Left ventricle myocardium inferior (tissue), 1 donor: Measurements from ENCODE around the gene PALB2. TPM values are rescaled to one million over a fixed set of nuclear protein-coding genes. Genes with fewer than 3 reads are reported as not detected.

ENCODE experiments used
- DNase-seq: peaks from one replicate; pipeline ENCODE4 v3.0.0-alpha.2; 2020
- H3K27ac ChIP-seq: fragments of 200-600 bp; replicated peaks from 2 replicates; pipeline ENCODE4 v1.8.0; 2021
- H3K27me3 ChIP-seq: fragments of 200-600 bp; 2 replicates; pipeline ENCODE4 v1.8.0; 2021; ENCODE audit warnings: low read depth
- H3K36me3 ChIP-seq: fragments of 200-600 bp; 2 replicates; pipeline ENCODE4 v1.8.0; 2021
- H3K4me1 ChIP-seq: fragments of 200-600 bp; 2 replicates; pipeline ENCODE4 v1.8.0; 2021
- H3K4me3 ChIP-seq: fragments of 200-600 bp; 2 replicates; pipeline ENCODE4 v1.8.0; 2021; ENCODE audit warnings: mild to moderate bottlenecking, moderate library complexity
- H3K9me3 ChIP-seq: fragments of 200-600 bp; replicated peaks from 2 replicates; pipeline ENCODE4 v1.8.0; 2021
- CTCF ChIP-seq: fragments of 200-600 bp; IDR thresholded peaks from 2 replicates; pipeline ENCODE4 v1.8.0; 2021; ENCODE audit warnings: antibody characterized with exemption, mild to moderate bottlenecking, borderline replicate concordance
- intact Hi-C: fragments of 100-400 bp; cut with micrococcal nuclease; formaldehyde crosslinking; loops from one replicate; pipeline ENCODE4 v1.11.0; 2022
- total RNA-seq: library from RNA; stranded (reverse); fragmentation: NEBNext Ultra II Directional; extraction: Animal tissue kit (Norgen Biotek cat#: 25700); gene quantifications from one replicate; pipeline ENCODE4 v1.2.1, GENCODE V29; 2021
- donor health status: DM: no; HTN: yes; CAD: no; lungs with severe emphysema.

Gene PALB2
- total RNA-seq, 1 donor from 2014 or later: 4.2 TPM

GRCh38 chr16:23663918-23664317 lies 22.8 kb upstream of the PALB2 start:
- no peak for TF ChIP-seq CTCF
- DNase-seq: no peak
- Histone ChIP-seq H3K4me1 (peaks cover 5% of the 10 kb centered on the region), H3K4me3 (no peak overlapping the region), H3K27ac (no peak overlapping the region), H3K9me3 (no peaks in the 10 kb centered on the region), H3K36me3 (peaks cover 100% of the 10 kb centered on the region), H3K27me3 (no peaks in the 10 kb centered on the region)
- intact Hi-C loops: no loop called here

GRCh38 chr16:23651943-23652468 lies 10.9 kb upstream of the PALB2 start:
- Histone ChIP-seq H3K36me3 (peaks cover 40% of the 10 kb centered on the region), H3K27me3 (no peaks in the 10 kb centered on the region), H3K9me3 (no peaks in the 10 kb centered on the region), H3K4me1 (no peaks in the 10 kb centered on the region), H3K4me3 (no peak overlapping the region), H3K27ac (no peak overlapping the region)
- no peak for DNase-seq
- intact Hi-C loops: no loop called here
- TF ChIP-seq CTCF: no peak

- H3K36me3 ChIP-seq: peaks cover 49% of the 10 kb centered on the region
- no peak overlapping the region for H3K27ac ChIP-seq
- peaks cover 4% of the 10 kb centered on the region for H3K4me1 ChIP-seq
- no peak for TF ChIP-seq CTCF
- H3K27me3 ChIP-seq: no peaks in the 10 kb centered on the region
- intact Hi-C loops: no loop called here
- no peaks in the 10 kb centered on the region for H3K9me3 ChIP-seq
- no peak overlapping the region for H3K4me3 ChIP-seq
- no peak for DNase-seq
Observed at GRCh38 chr16:23650674-23651416, 9.7 kb upstream of the PALB2 start.

- Histone ChIP-seq H3K9me3 (no peaks in the 10 kb centered on the region), H3K36me3 (peaks cover 41% of the 10 kb centered on the region), H3K27ac (peak overlapping the region; percentile 83), H3K27me3 (no peaks in the 10 kb centered on the region), H3K4me3 (peak overlapping the region; percentile 96), H3K4me1 (peaks cover 38% of the 10 kb centered on the region)
- DNase-seq: no peak
- no peak for TF ChIP-seq CTCF
- intact Hi-C loops: no loop called here
Observed at GRCh38 chr16:23642246-23642774, 1.2 kb upstream of the PALB2 start.

- intact Hi-C loops: no loop called here
- Histone ChIP-seq H3K4me3 (peak overlapping the region; percentile 96), H3K36me3 (peaks cover 40% of the 10 kb centered on the region)
Observed at GRCh38 chr16:23640615-23640930, 537 bp downstream of the PALB2 start.

More at GRCh38 chr16:23640615-23640930, 537 bp downstream of the PALB2 start:
- H3K27ac ChIP-seq: peak overlapping the region; percentile 83
- no peaks in the 10 kb centered on the region for H3K9me3 ChIP-seq
- DNase-seq: no peak
- no peaks in the 10 kb centered on the region for H3K27me3 ChIP-seq
- peaks cover 33% of the 10 kb centered on the region for H3K4me1 ChIP-seq
- TF ChIP-seq CTCF: no peak
